K562 treated with DMSO at 1 percent for 48 hours (cell line): ENCODE data around the gene STXBP3. TPM values are rescaled to one million over a fixed set of nuclear protein-coding genes. Genes with fewer than 3 reads are reported as not detected.

Source experiments
- total RNA-seq: library from RNA; unstranded; fragments of 300-600 nt; gene quantifications from 2 replicates; pipeline ENCODE4 v1.2.3, GENCODE V29; 2022; ENCODE audit warnings: low replicate concordance; ENCODE audit errors: extremely low read depth

The STXBP3 gene
- not detected in 2 replicates for total RNA-seq

GRCh38 chr1:108746382-108747170, at the start of gene STXBP3:
STXBP3 (plus strand) TSS chr1:108746674; CDS start chr1:108746738, 64 bp downstream.

GRCh38 chr1:108712606-108713150, 33.8 kb upstream of the STXBP3 start, which contains the start of gene FNDC7:
FNDC7 (plus strand) TSS chr1:108712908; CDS start chr1:108712934, 26 bp downstream.

GRCh38 chr1:108856994-108857393, 110.5 kb downstream of the STXBP3 start, which contains the start of gene AKNAD1:
AKNAD1 (minus strand) TSS chr1:108857094; CDS start chr1:108852664, 4,430 bp downstream.

Other genes starting within 250 kb of the STXBP3 start
- gene EEIG2, start 186.6 kb upstream of the STXBP3 start, total RNA-seq, result not detected in 2 replicates
- gene HENMT1, start 85.6 kb upstream of the STXBP3 start, total RNA-seq, result not detected in 2 replicates
- gene PRPF38B, start 54.4 kb upstream of the STXBP3 start, total RNA-seq, result not detected in 2 replicates
- not detected in 2 replicates for gene FNDC7, start 33.8 kb upstream of the STXBP3 start, total RNA-seq
- gene AKNAD1, start 110.4 kb downstream of the STXBP3 start, total RNA-seq, result not detected in 2 replicates
- not detected in 2 replicates for gene GPSM2, start 130.3 kb downstream of the STXBP3 start, total RNA-seq
- gene CLCC1, start 216.8 kb downstream of the STXBP3 start, total RNA-seq, result not detected in 2 replicates